PFSK-1 (cell line): ENCODE data around the gene CDT1.

Source experiments
- TAF1 ChIP-seq: IDR thresholded peaks from 2 replicates; pipeline ENCODE4 v1.6.1; 2012; ENCODE audit warnings: low read length, control low read depth, borderline replicate concordance; ENCODE audit not compliant: insufficient read depth
- TF ChIP-seq, protein P1 (sequence below), 2 experiments: IDR thresholded peaks; 2 replicates each; pipeline versions ENCODE4 v1.6.1 to v1.8.0; 2011 to 2012; ENCODE audit warnings: low read depth in 2 of 2, low read length in 2 of 2, control low read depth in 1 of 2, inconsistent platforms in 1 of 2, mild to moderate bottlenecking in 1 of 2, moderate library complexity in 1 of 2; ENCODE audit not compliant: insufficient read depth in 1 of 2

DNA sequence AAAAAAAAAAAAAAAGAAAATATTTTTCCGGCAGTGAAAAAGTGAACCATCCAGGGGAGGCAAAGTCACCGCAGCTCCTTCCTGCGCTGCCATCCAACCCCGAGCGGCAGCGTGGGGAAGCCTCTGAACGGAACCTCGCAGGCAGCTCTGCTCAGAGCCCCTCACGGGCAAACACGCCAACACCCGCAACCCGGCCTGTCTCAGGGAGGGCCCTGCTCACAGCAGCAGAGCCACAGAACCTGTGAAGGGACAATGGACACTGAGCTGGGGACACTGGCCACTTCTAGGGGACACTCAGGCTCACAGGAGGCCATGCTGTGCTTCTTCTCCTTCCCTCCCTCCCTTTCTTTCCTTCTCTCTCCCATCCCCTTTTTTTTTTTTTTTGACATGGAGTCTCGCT lies 29.5 kb downstream of the CDT1 start:
- no peak for TF ChIP-seq TAF1
- TF ChIP-seq, protein P1, sequence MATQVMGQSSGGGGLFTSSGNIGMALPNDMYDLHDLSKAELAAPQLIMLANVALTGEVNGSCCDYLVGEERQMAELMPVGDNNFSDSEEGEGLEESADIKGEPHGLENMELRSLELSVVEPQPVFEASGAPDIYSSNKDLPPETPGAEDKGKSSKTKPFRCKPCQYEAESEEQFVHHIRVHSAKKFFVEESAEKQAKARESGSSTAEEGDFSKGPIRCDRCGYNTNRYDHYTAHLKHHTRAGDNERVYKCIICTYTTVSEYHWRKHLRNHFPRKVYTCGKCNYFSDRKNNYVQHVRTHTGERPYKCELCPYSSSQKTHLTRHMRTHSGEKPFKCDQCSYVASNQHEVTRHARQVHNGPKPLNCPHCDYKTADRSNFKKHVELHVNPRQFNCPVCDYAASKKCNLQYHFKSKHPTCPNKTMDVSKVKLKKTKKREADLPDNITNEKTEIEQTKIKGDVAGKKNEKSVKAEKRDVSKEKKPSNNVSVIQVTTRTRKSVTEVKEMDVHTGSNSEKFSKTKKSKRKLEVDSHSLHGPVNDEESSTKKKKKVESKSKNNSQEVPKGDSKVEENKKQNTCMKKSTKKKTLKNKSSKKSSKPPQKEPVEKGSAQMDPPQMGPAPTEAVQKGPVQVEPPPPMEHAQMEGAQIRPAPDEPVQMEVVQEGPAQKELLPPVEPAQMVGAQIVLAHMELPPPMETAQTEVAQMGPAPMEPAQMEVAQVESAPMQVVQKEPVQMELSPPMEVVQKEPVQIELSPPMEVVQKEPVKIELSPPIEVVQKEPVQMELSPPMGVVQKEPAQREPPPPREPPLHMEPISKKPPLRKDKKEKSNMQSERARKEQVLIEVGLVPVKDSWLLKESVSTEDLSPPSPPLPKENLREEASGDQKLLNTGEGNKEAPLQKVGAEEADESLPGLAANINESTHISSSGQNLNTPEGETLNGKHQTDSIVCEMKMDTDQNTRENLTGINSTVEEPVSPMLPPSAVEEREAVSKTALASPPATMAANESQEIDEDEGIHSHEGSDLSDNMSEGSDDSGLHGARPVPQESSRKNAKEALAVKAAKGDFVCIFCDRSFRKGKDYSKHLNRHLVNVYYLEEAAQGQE (IDR thresholded peaks at IDR 0.05; ENCODE audit: insufficient read depth in 1 of 2, low read depth in 2 of 2, low read length in 2 of 2) = no peak
